HepG2 (cell line): ENCODE measurements around the gene GNB1. TPM values are rescaled to one million over a fixed set of nuclear protein-coding genes. Genes with fewer than 3 reads are reported as not detected.

ENCODE experiments used
- ATAC-seq: fragments of 200-7000 bp; cut with Tn5 transposase; 3 replicates; pipeline ENCODE4 v1.9.1; 2020; ENCODE audit warnings: mild to moderate bottlenecking, moderate library complexity
- BruUV-seq: library from RNA; stranded (reverse); fragments of 400-500 nt; replicated peaks from 2 replicates; lab custom pipeline; 2021; lab: Mats Ljungman, UMichigan
- CTCF ChIA-PET: fragments of 300-600 bp; formaldehyde crosslinking; extraction: SDS; loops from one replicate; lab custom pipeline; 2021; ENCODE audit warnings: low total read pairs, inconsistent platforms, low intra/inter-chr PET ratio; lab: Yijun Ruan, JAX
- POLR2A ChIA-PET: fragments of 350-600 bp; sonication (Branson Sonifier 250); formaldehyde crosslinking; loops from one replicate; lab custom pipeline; 2020; ENCODE audit warnings: antibody characterized with exemption, inconsistent platforms; lab: Yijun Ruan, JAX
- DNase-seq: peaks from one replicate; pipeline ENCODE4 v3.0.0-alpha.2; 2015; ENCODE audit warnings: low spot score
- FAIRE-seq: peaks from 3 replicates; lab custom pipeline; 2011; peaks lifted over from hg19 to GRCh38; lab: Jason Lieb, UNC
- H2AFZ ChIP-seq: one replicate; pipeline ENCODE4 v1.6.1; 2011; ENCODE audit warnings: low read length, inconsistent platforms
- H3K27ac ChIP-seq: fragments of 300-600 bp; 3 replicates; pipeline ENCODE4 v1.8.0; 2011; ENCODE audit warnings: mixed run types, mild to moderate bottlenecking, mixed read lengths, low read length, inconsistent platforms; ENCODE audit not compliant: insufficient read depth; ENCODE audit errors: extremely low read length
- H3K27me3 ChIP-seq, 2 experiments: fragments of 200-600 bp in 1 of 2; 2 replicates in 1 of 2; 3 replicates in 1 of 2; pipeline versions ENCODE4 v1.6.0 to v1.8.0; 2011; ENCODE audit warnings: low read length in 2 of 2, mild to moderate bottlenecking in 2 of 2, moderate library complexity in 2 of 2, inconsistent platforms in 1 of 2; ENCODE audit not compliant: insufficient read depth in 2 of 2, control insufficient read depth in 1 of 2
- H3K36me3 ChIP-seq, 2 experiments: fragments of 200-600 bp in 1 of 2; replicated peaks in 1 of 2; 2 replicates in 1 of 2; 3 replicates in 1 of 2; pipeline versions ENCODE4 v1.5.1 to v1.8.0; 2011; ENCODE audit warnings: low read length in 2 of 2, inconsistent platforms in 1 of 2; ENCODE audit not compliant: insufficient read depth in 2 of 2, control insufficient read depth in 1 of 2
- H3K4me1 ChIP-seq: 2 replicates; pipeline ENCODE4 v1.5.1; 2012; ENCODE audit warnings: low read length, inconsistent platforms; ENCODE audit not compliant: insufficient read depth
- H3K4me2 ChIP-seq: 2 replicates; pipeline ENCODE4 v1.6.0; 2011; ENCODE audit warnings: low read depth, low read length, inconsistent platforms
- H3K4me3 ChIP-seq, 3 experiments: fragments of 200-600 bp in 1 of 3; sonication (generic), shearing (Covaris generic) in 1 of 3; replicated peaks in 1 of 3; 2 replicates each; pipeline ENCODE4 v1.5.1; 2011 to 2016; ENCODE audit warnings: low read length in 3 of 3, inconsistent platforms in 2 of 3, low read depth in 2 of 3, mild to moderate bottlenecking in 2 of 3, control low read depth in 1 of 3, mixed read lengths in 1 of 3; ENCODE audit not compliant: insufficient read depth in 1 of 3
- H3K79me2 ChIP-seq: one replicate; pipeline ENCODE4 v1.6.1; 2011; ENCODE audit warnings: low read length, inconsistent platforms; ENCODE audit not compliant: insufficient read depth
- H3K9ac ChIP-seq: 2 replicates; pipeline ENCODE4 v1.6.0; 2011; ENCODE audit warnings: mild to moderate bottlenecking, low read depth, low read length, inconsistent platforms; ENCODE audit not compliant: insufficient read depth
- H3K9me3 ChIP-seq: 2 replicates; pipeline ENCODE4 v1.5.1; 2012; ENCODE audit warnings: mild to moderate bottlenecking, low read length
- H4K20me1 ChIP-seq: 2 replicates; pipeline ENCODE4 v1.6.0; 2011; ENCODE audit warnings: inconsistent platforms, mild to moderate bottlenecking, low read length, moderate library complexity; ENCODE audit not compliant: insufficient read depth
- ADNP ChIP-seq: sonication (generic); formaldehyde crosslinking; IDR thresholded peaks from 2 replicates; pipeline ENCODE4 v1.4.0; 2020; ENCODE audit warnings: missing genetic modification reagents
- HDAC6 ChIP-seq: fragments of 200-600 bp; sonication (generic); IDR thresholded peaks from 2 replicates; pipeline ENCODE4 v1.7.0; 2017; ENCODE audit warnings: mild to moderate bottlenecking, antibody characterized with exemption, low read length, low read depth
- HNRNPH1 ChIP-seq: fragments of 200-400 bp; formaldehyde crosslinking; optimal IDR thresholded peaks from 2 replicates; pipeline ENCODE3; 2017; ENCODE audit warnings: mild to moderate bottlenecking, low read depth, low read length
- HNRNPK ChIP-seq: fragments of 200-400 bp; formaldehyde crosslinking; IDR thresholded peaks from 2 replicates; pipeline ENCODE4 v1.6.1; 2018; ENCODE audit warnings: low read length, low read depth, moderate library complexity, mild to moderate bottlenecking; ENCODE audit not compliant: poor library complexity, severe bottlenecking
- IRF9 ChIP-seq: sonication (generic); formaldehyde crosslinking; IDR thresholded peaks from 2 replicates; pipeline ENCODE4 v1.8.0; 2022; ENCODE audit warnings: missing genetic modification reagents, mild to moderate bottlenecking, borderline replicate concordance
- MLLT10 ChIP-seq: sonication (generic); formaldehyde crosslinking; IDR thresholded peaks from 2 replicates; pipeline ENCODE4 v1.4.0; 2020; ENCODE audit warnings: missing genetic modification reagents
- MTA3 ChIP-seq: sonication (generic); formaldehyde crosslinking; IDR thresholded peaks from 2 replicates; pipeline ENCODE4 v1.4.0; 2020; ENCODE audit warnings: missing genetic modification reagents
- SATB2 ChIP-seq: sonication (generic); formaldehyde crosslinking; IDR thresholded peaks from 2 replicates; pipeline ENCODE4 v1.5.0; 2020; ENCODE audit warnings: missing genetic modification reagents
- STAG1 ChIP-seq: sonication (generic); formaldehyde crosslinking; IDR thresholded peaks from 2 replicates; pipeline ENCODE4 v1.4.0; 2020; ENCODE audit warnings: missing genetic modification reagents
- YY1 ChIP-seq: IDR thresholded peaks from 2 replicates; pipeline ENCODE4 v1.6.1; 2011; ENCODE audit warnings: low read length, low read depth, moderate library complexity, mild to moderate bottlenecking; ENCODE audit not compliant: insufficient read depth, insufficient replicate concordance
- ZBTB38 ChIP-seq: sonication (generic); formaldehyde crosslinking; IDR thresholded peaks from 2 replicates; pipeline ENCODE4 v1.5.1; 2020; ENCODE audit warnings: mild to moderate bottlenecking, missing genetic modification reagents
- ZBTB44 ChIP-seq: sonication (generic); formaldehyde crosslinking; IDR thresholded peaks from 2 replicates; pipeline ENCODE4 v1.4.0; 2020; ENCODE audit warnings: missing genetic modification reagents
- ZFY ChIP-seq: sonication (generic); formaldehyde crosslinking; IDR thresholded peaks from 2 replicates; pipeline ENCODE4 v1.4.0; 2020; ENCODE audit warnings: missing genetic modification reagents
- ZNF331 ChIP-seq: sonication (generic); formaldehyde crosslinking; IDR thresholded peaks from 2 replicates; pipeline ENCODE4 v1.4.0; 2020; ENCODE audit warnings: missing genetic modification reagents
- ZNF605 ChIP-seq: sonication (generic); formaldehyde crosslinking; IDR thresholded peaks from 2 replicates; pipeline ENCODE4 v1.8.0; 2022; ENCODE audit warnings: mild to moderate bottlenecking, missing genetic modification reagents
- ZNF646 ChIP-seq: sonication (generic); formaldehyde crosslinking; IDR thresholded peaks from 2 replicates; pipeline ENCODE4 v1.9.0; 2021; ENCODE audit warnings: mild to moderate bottlenecking, missing genetic modification reagents
- WGBS: methylation state at CpG from one replicate; pipeline ENCODE4 v1.1.6; 2017; ENCODE audit warnings: low lambda C conversion rate; 5-methylcytosine and 5-hydroxymethylcytosine counted together
- in situ Hi-C: cut with HindIII; loops from 2 replicates; pipeline ENCODE4 v1.10.0; 2017; ENCODE audit warnings: low pct_unique_long_range_greater_than_20kb; ENCODE audit not compliant: extremely low pct_ligation_motif_present
- intact Hi-C: fragments of 100-400 bp; cut with micrococcal nuclease; formaldehyde crosslinking; loops from one replicate; pipeline ENCODE4 v1.10.0; 2022; ENCODE audit not compliant: unreplicated experiment
- polyA plus RNA-seq, 8 experiments: library from polyadenylated mRNA; depleted of rRNA in 3 of 8; stranded (reverse) in 7 of 8; unstranded in 1 of 8; fragments of >200 nt; fragmentation: Illumina TruSeq in 4 of 8; extraction: Trizol in 4 of 8; gene quantifications; 2 replicates each; pipeline versions ENCODE4 v1.2.1 to v1.2.3, GENCODE V29; 2011 to 2016; ENCODE audit warnings: low read depth in 4 of 8, missing spikeins in 1 of 8, mixed read lengths in 1 of 8; ENCODE audit not compliant: insufficient read depth in 1 of 8
- total RNA-seq, 5 experiments: library from RNA; depleted of rRNA; stranded (reverse); fragments of >200 nt; fragmentation: Illumina TruSeq; extraction: Trizol; gene quantifications; 2 replicates each; pipeline ENCODE4 v1.2.3, GENCODE V29; 2016; ENCODE audit warnings: low read depth in 1 of 5

GNB1 gene
- total and polyA plus RNA-seq, 2 of the 13 experiments (the other 11 are each of a cell fraction or from before 2014, with no cell fraction given), result 66.2 to 327 TPM

- no peak overlapping the region for H2AFZ ChIP-seq
- peak overlapping the region; percentile 87 for H3K27ac ChIP-seq
- H3K9me3 ChIP-seq, result no peaks in the 10 kb centered on the region
- intact Hi-C loops (no loop called here), in situ Hi-C loops (no loop called here)
- peaks cover 67% of the 10 kb centered on the region for H3K4me1 ChIP-seq
- H3K4me3 ChIP-seq, result peak overlapping the region; percentile 85 to 99 (median 90)
- H3K4me2 ChIP-seq, result peak overlapping the region; percentile 76
- no peaks in the 10 kb centered on the region; a peak in 1 of 5 replicates for H3K27me3 ChIP-seq
- BruUV-seq, result no TSS peak
- ATAC-seq (no peak), FAIRE-seq (no peak), DNase-seq (no peak)
- under 1% methylated on average over 44 of the region's 88 CpGs for WGBS
- ChIA-PET POLR2A (no interaction called here), CTCF (no interaction called here)
- H3K9ac ChIP-seq, result peak overlapping the region; percentile 93
- H3K79me2 ChIP-seq, result peaks cover 56% of the 10 kb centered on the region
- no peaks in the 10 kb centered on the region for H3K36me3 ChIP-seq
- peaks cover 40% of the 10 kb centered on the region for H4K20me1 ChIP-seq
- TF ChIP-seq STAG1 (no peak), ZNF605 (CRISPR knock-in tag) (no peak), ZFY (peak; percentile 56), MTA3 (CRISPR knock-in tag) (no peak), ZNF646 (no peak), IRF9 (CRISPR knock-in tag) (peak; percentile 58; the same call in 1 of the 2 replicates), HNRNPH1 (no peak), ZBTB38 (CRISPR knock-in tag) (peak; percentile 54; the same call in 1 of the 2 replicates), ZNF331 (CRISPR knock-in tag) (no peak), SATB2 (no peak), HDAC6 (no peak), HNRNPK (peak; percentile 24), MLLT10 (no peak), ZBTB44 (no peak), YY1 (peak; percentile 91), ADNP (CRISPR knock-in tag) (no peak)
Observed at GRCh38 chr1:1889847-1890505, 911 bp downstream of the GNB1 start.
